Measurements from ENCODE around the gene PPFIA2.

Gene PPFIA2

DNA sequence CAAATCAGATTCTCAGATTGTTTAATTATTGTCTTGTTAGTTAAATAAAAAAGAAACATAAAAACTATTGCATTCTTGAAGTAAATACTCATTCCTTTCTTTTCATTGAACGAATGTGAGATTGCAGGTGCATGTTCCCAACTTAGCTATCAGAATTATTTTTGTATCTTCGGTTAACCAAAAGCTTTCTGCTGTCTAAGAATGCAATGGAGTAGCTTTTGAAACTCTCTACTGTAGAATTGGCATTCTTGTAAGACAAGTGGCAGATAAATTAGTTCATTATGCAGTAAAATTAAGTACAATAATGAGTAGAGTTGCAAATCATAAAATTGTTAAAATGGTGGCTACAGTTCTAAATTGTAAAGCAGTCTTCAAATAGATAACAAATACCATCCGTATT lies 383.2 kb downstream of the PPFIA2 start:
- intact Hi-C loops (cut with DNase I), result no loop called here
- no peak for DNase-seq

DNA sequence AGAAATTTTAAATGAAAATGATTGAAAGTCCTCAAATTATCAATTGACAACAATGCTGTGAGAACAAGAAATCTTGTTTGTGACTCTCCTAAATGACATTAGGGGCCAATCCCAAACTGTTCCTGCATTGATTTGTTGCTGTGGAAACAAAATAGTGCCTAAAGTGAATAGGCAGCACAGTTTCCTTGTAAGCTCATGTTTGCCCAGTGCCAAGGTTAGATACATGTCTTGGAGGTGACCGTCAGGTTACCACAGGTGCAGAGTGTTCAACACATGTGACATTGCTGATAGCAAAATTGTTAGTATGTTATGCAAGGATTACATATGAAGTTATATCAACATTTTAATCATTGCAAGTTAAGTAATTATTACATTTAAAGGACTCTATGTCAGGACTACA lies 388.7 kb downstream of the PPFIA2 start:
- intact Hi-C loops (cut with DNase I), result no loop called here
- no peak for DNase-seq

DNA sequence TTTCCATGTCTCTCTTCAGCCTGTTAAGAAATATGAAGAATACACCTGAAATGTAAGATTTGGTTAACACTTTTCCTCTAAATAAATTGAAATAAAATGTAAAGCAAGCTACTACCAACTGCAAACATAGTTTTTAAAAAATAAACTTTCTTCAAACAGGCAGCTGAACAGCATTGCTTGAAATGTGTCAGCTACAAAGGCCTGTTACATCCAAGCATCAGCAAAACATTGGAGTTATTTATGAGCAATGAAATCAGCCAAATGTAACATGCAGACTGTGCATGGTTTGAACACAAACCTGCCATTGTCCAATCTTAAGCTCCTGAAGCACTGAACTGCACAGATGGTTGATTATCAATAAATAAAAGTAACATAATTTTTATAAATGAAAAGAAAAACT lies 390.0 kb downstream of the PPFIA2 start:
- intact Hi-C loops (cut with DNase I), result no loop called here

DNA sequence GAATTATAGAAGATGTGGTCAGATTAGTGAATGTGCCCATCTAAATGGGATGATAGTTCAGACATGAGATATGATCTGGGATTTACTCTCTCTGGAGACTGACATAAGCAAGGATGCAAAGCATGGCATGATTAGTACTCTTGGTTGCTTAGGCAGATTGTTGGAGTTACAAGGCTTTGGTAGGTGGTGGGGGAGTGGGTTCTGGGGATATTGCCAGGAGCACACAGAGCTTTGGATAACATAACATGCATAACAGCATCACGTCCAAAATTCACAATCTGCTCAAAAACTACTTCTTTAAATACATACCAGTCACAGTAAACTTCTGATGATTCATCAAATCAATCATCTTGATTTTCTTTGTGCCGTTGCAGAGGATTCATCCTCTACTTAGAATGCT lies 393.9 kb downstream of the PPFIA2 start:
- intact Hi-C loops (cut with DNase I), result no loop called here

More for the DNA sequence above, 390.0 kb downstream of the PPFIA2 start:
- DNase-seq, result no peak

DNA sequence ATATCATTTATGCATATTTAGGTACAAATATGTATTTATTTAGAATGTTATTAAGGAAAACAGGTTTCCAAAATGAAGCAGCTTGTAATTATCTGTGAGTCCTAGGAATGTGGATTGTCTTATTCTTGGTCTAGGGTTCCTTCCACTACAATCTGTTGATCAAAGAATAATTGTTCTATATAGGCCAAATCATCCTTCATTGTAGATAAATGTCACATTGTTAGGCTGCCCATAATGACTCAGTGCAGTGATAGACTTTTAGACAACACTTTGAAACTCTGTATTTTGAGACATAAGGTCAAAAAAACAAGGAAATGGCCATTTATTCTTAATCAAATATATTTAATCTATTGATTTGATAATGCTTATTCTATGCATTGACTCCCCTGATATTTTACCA lies 398.2 kb downstream of the PPFIA2 start:
- no peak for DNase-seq
- intact Hi-C loops (cut with DNase I), result no loop called here

More for the DNA sequence above, 393.9 kb downstream of the PPFIA2 start:
- DNase-seq, result peak in 2 of 10 donors; percentile 9 to 65

DNA sequence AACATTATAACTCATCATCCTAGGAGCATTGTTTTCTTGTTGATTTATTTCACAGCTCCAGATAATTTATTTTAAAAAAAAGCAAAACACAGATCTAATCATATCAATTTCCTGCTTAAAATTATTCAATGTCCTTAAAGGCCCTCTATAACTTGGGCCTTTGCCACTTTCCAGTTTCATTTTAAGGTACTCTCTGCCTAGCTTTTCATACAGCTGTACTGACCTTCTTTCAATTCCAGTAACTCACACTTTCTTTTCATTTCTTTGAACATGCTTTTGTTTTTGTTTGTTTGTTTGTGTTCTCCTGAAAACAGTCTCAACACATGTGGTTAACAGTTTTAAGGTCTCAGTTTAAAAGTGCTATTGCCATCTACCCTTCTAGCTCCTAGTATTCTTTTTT lies 399.4 kb downstream of the PPFIA2 start:
- DNase-seq, result no peak
- intact Hi-C loops (cut with DNase I), result no loop called here

DNA sequence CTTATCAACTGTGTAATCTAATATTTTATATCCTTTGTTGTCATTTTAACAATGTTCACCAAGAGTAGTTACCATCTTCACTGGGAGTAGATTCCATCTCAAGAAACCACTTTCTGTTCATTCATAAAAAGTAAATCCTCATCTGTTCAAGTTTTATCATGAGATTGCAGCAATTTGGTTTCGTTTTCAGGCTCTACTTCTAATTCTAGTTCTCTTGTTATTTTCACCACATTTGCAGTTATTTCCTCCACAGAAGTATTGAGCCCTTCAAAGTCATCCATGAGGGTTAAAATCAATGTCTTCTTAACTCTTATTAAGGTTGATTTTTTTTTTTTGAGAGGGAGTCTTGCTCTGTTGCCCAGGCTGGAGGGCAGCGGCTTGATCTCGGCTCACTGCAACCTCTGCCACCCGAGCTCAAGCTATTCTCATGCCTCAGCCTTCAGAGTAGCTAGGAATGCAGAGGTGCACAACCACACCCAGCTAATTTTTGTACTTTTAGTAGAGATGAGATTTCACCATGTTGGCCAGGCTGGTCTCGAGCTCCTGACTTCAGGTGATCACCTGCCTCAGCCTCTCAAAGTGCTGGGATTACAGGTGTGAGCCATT lies 404.7 kb downstream of the PPFIA2 start:
- intact Hi-C loops (cut with DNase I), result no loop called here
- DNase-seq, result no peak

DNA sequence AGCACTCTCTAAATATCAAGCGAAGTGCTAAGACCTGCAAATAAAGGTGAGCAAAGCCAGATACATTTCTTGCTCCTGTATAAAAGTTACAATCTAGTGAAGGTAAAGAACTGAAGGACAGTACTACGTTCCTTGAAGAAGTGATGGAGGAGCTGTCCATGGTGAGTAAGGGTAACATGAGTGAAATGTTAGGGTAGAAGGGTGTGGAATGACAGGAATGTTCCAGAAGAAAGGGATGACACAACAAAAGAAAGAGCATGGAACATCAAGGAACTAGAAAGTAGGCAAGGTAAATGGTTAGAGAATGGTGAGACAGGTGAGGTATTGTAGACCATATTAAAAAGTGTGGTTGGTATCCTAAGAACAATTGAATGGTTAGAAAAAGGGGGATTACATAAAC lies 408.8 kb downstream of the PPFIA2 start:
- no peak for DNase-seq
- intact Hi-C loops (cut with DNase I), result no loop called here

DNA sequence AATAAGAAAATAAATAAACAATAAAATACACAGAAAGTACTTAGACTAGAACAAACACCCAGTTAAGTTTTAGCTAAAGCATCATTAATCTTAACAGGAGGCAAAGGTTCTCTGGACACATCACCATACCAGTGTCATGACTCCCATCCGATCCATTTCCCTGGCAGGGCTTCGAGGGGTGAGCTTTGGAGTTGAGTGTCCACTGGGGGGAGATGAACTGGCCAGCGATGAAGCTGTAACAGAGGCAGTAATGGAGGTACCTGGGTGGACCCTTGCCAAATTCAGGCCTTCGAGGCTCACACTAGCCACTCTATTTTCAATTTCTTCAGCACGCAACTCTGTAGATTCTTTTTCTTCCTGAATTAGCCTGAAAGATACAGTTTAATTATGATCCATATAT lies 411.7 kb downstream of the PPFIA2 start:
- DNase-seq, result peak in 1 of 10 donors; percentile 59
- intact Hi-C loops (cut with DNase I), result no loop called here

DNA sequence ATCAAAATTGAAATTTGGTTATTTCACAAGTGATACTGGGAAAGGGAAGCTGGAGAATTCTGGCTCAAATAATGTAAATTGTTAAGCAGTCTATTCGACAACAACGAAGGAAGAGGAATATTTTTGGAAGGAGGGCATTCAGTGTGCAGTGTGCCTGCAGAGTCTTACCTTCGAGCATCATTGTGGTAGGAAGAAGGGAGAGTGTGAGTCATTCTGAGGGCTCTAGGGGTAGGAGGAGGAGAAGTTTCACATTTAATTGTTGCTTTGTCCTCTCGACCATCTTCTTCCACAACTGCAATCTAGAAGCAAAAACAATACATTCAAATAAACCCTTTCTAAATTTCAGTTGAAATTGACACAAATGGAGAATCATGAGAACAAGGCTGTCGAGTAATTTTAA lies 418.2 kb downstream of the PPFIA2 start:
- no peak for DNase-seq

DNA sequence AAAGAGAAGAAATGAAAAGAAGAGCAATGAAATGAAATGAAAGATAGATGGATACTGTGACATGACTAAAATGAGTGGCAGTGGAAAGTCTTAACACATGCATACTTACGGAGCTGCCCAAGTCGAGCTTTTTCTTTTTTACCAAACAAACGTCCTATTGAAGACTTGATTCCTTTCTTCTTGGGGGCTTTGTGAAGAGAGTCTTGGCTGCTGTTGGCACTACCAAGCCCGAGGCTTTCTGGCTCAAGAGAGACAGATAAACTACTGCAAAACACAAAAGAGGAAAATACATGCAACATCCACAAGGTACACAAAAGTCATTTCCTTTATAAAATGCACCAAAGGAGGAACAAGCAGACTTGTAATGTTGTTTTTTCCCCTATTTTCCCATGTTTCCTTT lies 420.1 kb downstream of the PPFIA2 start:
- no peak for DNase-seq
- intact Hi-C loops (cut with DNase I), result loop anchor here (10.0 kb wide), 1 partner anchor 116 kb away; no protein-coding TSS in a partner anchor

More for the DNA sequence above, 418.2 kb downstream of the PPFIA2 start:
- intact Hi-C loops (cut with DNase I), result no loop called here

DNA sequence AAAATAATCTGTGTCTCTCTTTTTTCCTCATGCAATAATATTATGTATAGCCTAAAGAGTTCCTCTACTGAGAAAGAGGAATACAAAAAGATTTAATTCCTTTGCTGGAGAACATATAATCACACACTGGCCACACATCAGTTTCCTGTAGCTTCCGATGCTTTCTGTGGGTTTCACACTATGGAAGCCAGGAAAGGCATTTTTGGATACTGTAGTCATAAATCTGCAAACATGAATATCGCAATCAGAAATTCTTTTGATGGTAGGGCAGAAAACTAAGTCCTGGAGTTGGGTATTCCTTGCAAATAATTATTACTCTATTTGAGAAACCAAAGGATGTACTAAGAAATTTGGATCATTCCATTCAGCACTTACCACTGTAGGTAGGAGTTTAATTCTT lies 421.3 kb downstream of the PPFIA2 start:
- intact Hi-C loops (cut with DNase I), result loop anchor here (10.0 kb wide), 1 partner anchor 117 kb away; no protein-coding TSS in a partner anchor
- DNase-seq, result no peak

DNA sequence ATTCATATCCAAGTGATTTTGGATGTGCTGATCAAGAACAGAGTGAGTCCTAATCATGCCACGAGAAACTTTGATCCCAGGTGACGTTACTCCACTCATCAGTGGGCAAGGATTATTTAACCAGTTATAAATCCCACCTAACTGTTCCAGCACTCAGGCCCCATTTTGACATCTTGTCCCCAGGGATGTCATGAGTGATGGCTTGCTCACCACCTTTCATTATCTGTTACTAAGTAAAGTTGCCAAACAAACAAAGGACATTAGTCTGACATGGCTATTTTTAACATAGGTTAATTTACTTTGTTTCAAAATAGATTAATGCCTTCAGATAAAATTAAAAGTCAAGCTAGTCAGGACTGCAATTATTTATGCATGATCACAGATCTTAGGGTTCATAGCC lies 425.3 kb downstream of the PPFIA2 start:
- DNase-seq, result no peak
- intact Hi-C loops (cut with DNase I), result loop anchor here (10.0 kb wide), 1 partner anchor 121 kb away; no protein-coding TSS in a partner anchor

DNA sequence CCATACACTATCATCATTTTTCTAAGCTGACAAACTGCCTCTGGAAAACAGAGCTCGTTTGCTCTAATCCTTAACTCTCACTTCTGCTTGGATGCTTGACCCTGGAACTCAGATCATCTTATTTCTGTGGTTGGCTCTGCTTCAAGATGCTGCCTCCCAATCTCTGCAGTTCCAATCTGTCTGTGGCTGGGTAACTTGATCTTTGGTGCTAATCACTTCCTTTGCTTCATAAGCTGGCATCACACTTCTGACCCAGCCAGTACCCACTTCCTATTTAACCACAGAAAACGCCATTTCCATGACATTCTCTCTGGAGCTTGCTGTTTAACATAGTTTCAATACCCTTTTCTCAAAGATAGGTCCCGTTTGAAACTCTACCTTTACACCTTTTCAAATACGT lies 427.1 kb downstream of the PPFIA2 start:
- no peak for DNase-seq
- intact Hi-C loops (cut with DNase I), result loop anchor here (10.0 kb wide), 1 partner anchor 123 kb away; no protein-coding TSS in a partner anchor

DNA sequence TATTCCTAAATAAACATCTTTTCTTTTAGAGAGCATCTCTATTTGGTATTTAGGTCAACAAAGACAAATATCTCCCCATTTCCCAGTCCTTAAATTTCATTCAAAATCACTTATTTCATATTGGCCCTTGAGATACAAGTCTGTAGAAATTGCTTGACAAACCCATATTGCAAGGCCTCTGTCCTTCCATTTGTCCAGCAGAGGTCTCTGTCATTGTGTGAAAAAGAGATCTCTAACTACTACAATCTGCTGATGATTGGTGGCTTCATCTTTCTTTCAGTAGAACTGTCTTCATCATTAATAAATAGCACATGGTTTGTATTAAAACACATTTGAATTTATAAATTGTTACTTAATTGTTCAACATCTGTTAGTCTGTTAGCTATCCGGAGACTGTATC lies 428.7 kb downstream of the PPFIA2 start:
- intact Hi-C loops (cut with DNase I), result loop anchor here (1.0 to 10.0 kb wide), 2 partner anchors 124 to 297 kb away; no protein-coding TSS in a partner anchor
- no peak for DNase-seq

DNA sequence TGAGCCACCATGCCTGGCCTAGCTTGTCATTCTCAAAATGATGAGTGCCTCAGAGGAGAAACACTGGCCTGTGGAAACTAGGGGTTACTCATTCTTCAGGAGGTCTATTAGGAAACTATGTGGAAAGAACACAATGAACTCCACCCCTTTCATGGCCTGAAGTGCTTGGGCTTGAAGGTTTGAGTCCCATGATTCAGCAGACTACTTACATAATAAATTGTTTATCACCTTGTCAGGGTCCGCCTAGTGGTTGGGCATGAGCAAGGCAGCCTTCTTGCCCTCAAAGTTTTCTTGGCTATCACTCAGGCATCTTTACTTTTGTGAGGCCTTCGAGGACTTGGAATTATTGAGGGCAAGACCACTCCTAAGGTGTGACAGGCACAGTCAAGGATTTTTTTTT lies 430.1 kb downstream of the PPFIA2 start:
- intact Hi-C loops (cut with DNase I), result no loop called here
- no peak for DNase-seq

DNA sequence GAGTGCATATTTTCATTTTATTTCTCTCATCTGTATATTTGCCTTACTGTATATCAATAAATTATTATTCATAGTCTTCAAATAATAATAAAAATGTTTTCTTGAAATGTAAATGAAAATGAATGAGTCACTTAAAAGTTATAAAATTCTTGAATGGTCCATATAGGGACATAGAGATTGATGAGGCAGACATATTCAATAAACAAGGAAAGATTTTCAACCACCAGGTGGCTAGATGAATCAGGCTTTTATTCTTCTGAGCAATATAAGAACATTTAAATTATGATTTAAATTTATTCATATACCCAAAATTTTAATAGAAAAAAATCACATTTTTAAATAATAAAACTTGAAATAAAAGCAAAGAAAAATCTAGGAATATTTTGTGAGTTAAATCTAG lies 431.7 kb downstream of the PPFIA2 start:
- no peak for DNase-seq
- intact Hi-C loops (cut with DNase I), result no loop called here

DNA sequence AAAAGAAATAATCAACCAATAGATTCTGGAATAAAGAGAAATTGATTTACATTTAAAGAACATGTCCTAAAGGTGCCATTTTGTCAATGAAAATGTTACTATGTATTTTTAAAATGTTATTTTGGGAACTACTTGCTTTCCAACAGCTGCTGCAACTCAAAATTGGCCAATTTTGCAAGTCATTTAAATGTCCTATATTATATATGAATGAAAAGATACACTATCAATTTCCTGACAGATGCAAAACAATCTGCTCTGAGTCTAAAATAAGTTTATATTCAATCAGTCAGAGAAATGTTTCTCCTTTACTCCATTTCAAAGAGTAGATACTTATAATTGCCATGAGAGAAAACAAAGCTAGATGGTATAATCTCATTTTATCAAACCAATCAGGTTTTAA lies 434.1 kb downstream of the PPFIA2 start:
- intact Hi-C loops (cut with DNase I), result no loop called here
- no peak for DNase-seq

DNA sequence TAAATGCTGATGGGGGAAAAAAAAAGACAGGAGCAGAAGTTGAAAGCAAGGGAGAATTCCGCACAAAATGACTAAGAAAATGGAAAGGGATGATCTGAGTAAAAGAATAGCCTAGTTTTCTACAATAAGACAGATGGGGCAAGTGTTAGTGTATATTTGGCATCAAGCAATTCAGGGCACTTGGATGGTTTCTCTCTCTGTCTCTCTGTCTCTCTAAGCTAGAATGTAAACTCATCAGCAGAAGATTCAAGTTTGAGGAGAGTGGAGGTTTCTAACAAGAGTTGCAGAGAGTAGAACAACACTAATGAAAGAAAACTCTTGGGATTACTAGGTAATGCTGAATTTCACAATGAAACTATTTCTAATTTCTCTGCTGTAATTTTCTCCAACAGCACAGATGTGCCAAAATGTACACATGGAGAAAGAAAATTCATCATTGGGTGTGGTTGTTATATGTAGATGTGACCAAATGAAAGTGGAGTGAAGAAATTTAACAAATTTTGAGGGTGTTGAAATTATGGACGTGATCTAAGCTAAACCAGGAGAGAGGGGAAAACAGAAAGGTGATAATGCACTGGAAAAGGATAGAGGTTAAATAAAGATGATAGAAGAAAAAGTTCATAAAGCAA lies 444.1 kb downstream of the PPFIA2 start:
- intact Hi-C loops (cut with DNase I), result no loop called here
- DNase-seq, result no peak

DNA sequence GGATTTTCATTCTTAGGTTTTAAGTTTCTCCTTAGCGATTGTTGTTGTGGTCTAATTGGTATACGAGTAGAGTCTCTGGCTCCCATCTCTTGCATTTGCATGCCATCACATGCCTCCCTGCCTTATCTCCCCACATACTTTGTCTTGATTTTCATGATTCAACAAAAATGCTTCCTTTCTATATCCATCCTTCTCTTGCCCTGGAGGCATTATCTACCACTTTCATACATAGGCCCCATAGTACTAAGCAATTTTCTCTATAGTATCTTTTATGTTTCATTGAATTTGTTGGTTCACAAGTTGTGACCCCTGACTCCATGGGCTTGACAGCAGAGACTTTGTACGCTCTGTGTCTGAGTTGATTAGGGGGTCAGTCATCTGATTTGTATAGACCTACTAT lies 455.2 kb downstream of the PPFIA2 start:
- DNase-seq, result no peak
- intact Hi-C loops (cut with DNase I), result no loop called here

DNA sequence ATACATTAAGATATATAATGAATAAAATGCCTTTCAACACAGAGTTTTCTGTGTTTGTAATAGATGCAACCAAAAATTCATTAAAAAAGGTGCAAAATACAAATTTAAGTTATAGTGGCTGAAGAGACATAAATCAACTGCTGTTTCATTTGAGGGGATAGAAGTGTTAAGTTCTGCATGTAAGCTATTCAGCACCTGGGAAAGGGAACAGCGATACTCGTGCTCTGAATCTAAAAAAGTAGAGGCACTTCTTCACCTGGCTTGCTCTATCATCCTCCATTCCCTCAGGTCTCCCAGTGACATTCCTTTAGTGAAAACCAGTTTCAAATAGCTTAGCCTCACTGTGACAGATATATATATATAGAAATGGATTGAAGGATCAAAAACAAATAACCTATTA lies 458.7 kb downstream of the PPFIA2 start:
- no peak for DNase-seq
- intact Hi-C loops (cut with DNase I), result no loop called here

DNA sequence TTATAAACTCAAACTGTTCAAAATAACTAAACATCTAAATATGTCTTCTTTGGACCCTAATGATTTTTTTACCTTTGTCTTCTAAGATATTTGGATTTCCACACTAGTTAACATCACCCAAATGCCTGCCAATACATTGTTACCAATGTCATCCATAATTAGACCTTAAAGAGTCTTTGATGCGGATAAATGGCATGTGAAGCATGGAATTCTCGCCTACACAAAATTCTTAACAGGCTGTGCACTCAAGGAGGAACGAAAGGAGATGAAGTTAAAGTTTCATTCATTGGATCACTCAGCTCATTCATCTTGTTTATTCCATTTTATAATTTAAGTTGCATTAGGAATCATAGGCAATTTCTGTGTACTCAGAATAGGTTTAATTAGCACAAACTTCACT lies 461.5 kb downstream of the PPFIA2 start:
- intact Hi-C loops (cut with DNase I), result no loop called here
- DNase-seq, result no peak

Measured in posterior cingulate gyrus (tissue), 11 donors.